K562 (cell line): ENCODE data around the gene GDPD2. TPM values are rescaled to one million over a fixed set of nuclear protein-coding genes. Genes with fewer than 3 reads are reported as not detected.

Experiments
- ATAC-seq: fragments of 200-7000 bp; cut with Tn5 transposase; 3 replicates; pipeline ENCODE4 v1.9.1; 2020; ENCODE audit warnings: moderate library complexity
- BruUV-seq: library from RNA; stranded (reverse); fragments of 400-500 nt; replicated peaks from 2 replicates; lab custom pipeline; 2021; lab: Mats Ljungman, UMichigan
- CTCF ChIA-PET: fragments of 300-600 bp; formaldehyde crosslinking; extraction: SDS; loops from one replicate; lab custom pipeline; 2021; ENCODE audit warnings: low intra/inter-chr PET ratio; lab: Yijun Ruan, JAX
- POLR2A ChIA-PET: fragments of 300-600, 350-650 bp; sonication (Branson Sonifier 250); formaldehyde crosslinking; extraction: SDS; loops from one replicate; lab custom pipeline; 2021; ENCODE audit warnings: antibody characterized with exemption, inconsistent platforms; lab: Yijun Ruan, JAX
- DNase-seq, 4 experiments: peaks; one replicate each; pipeline versions ENCODE4 v3.0.0 to v3.0.0-alpha.2; 2011 to 2018; ENCODE audit warnings: low spot score in 3 of 4, mixed read lengths in 3 of 4; ENCODE audit errors: extremely low read depth in 1 of 4
- FAIRE-seq: peaks from 2 replicates; lab custom pipeline; 2011; peaks lifted over from hg19 to GRCh38; lab: Jason Lieb, UNC
- H2AFZ ChIP-seq: 2 replicates; pipeline ENCODE4 v1.6.0; 2011; ENCODE audit warnings: low read depth, low read length, control low read depth, inconsistent platforms
- H3K27ac ChIP-seq: fragments of 200-600 bp; 3 replicates; pipeline ENCODE4 v1.8.0; 2011; ENCODE audit warnings: low read depth, mild to moderate bottlenecking, control low read depth, inconsistent platforms, low read length, moderate library complexity, mixed read lengths; ENCODE audit errors: extremely low read depth
- H3K27me3 ChIP-seq, 2 experiments: fragments of 300-600 bp in 1 of 2; 2 replicates in 1 of 2; 3 replicates in 1 of 2; pipeline versions ENCODE4 v1.6.0 to v1.8.0; 2011; ENCODE audit warnings: inconsistent platforms in 2 of 2, low read length in 2 of 2, mild to moderate bottlenecking in 1 of 2, mixed read lengths in 1 of 2, moderate library complexity in 1 of 2; ENCODE audit not compliant: control insufficient read depth in 2 of 2, insufficient read depth in 2 of 2
- H3K36me3 ChIP-seq: fragments of 300-600 bp; 3 replicates; pipeline ENCODE4 v1.8.0; 2011; ENCODE audit warnings: mild to moderate bottlenecking, low read length, inconsistent platforms; ENCODE audit not compliant: control insufficient read depth, insufficient read depth
- H3K4me1 ChIP-seq, 2 experiments: fragments of 200-600 bp in 1 of 2; replicated peaks in 1 of 2; 2 replicates in 1 of 2; 3 replicates in 1 of 2; pipeline versions ENCODE4 v1.5.1 to v1.8.0; 2011; ENCODE audit warnings: inconsistent platforms in 2 of 2, low read length in 2 of 2, mild to moderate bottlenecking in 1 of 2, mixed read lengths in 1 of 2, moderate library complexity in 1 of 2; ENCODE audit not compliant: control insufficient read depth in 2 of 2, insufficient read depth in 2 of 2
- H3K4me2 ChIP-seq: 2 replicates; pipeline ENCODE4 v1.6.1; 2011; ENCODE audit warnings: low read length, control low read depth, inconsistent platforms, mixed read lengths; ENCODE audit not compliant: insufficient read depth
- H3K4me3 ChIP-seq: fragments of 200-600 bp; sonication (generic), shearing (Covaris generic); 2 replicates; pipeline ENCODE4 v1.5.1; 2016; ENCODE audit warnings: control low read depth, inconsistent platforms
- H3K79me2 ChIP-seq: fragments of 200-600 bp; 3 replicates; pipeline ENCODE4 v1.8.0; 2011; ENCODE audit warnings: low read length, inconsistent platforms; ENCODE audit not compliant: control insufficient read depth, insufficient read depth
- H3K9ac ChIP-seq, 2 experiments: 2 replicates each; pipeline versions ENCODE4 v1.6.0 to v1.6.1; 2011; ENCODE audit warnings: low read depth in 2 of 2, low read length in 2 of 2, control low read depth in 1 of 2, inconsistent platforms in 1 of 2, mild to moderate bottlenecking in 1 of 2, mixed read lengths in 1 of 2; ENCODE audit not compliant: insufficient read depth in 1 of 2
- H3K9me1 ChIP-seq: one replicate; pipeline ENCODE4 v1.6.0; 2011; ENCODE audit warnings: inconsistent platforms, mild to moderate bottlenecking, low read length, moderate library complexity; ENCODE audit not compliant: control insufficient read depth, insufficient read depth
- H3K9me3 ChIP-seq: replicated peaks from 2 replicates; pipeline ENCODE4 v1.5.1; 2011; ENCODE audit warnings: low read depth, low read length, inconsistent platforms; ENCODE audit not compliant: control insufficient read depth, insufficient read depth
- H4K20me1 ChIP-seq: replicated peaks from 2 replicates; pipeline ENCODE4 v1.6.1; 2011; ENCODE audit warnings: low read length, inconsistent platforms, mixed read lengths; ENCODE audit not compliant: control insufficient read depth, insufficient read depth
- BCOR ChIP-seq: fragments of 450-650 bp; IDR thresholded peaks from 2 replicates; pipeline ENCODE4 v1.6.1; 2016
- RBM25 ChIP-seq: fragments of 200-400 bp; formaldehyde crosslinking; IDR thresholded peaks from 2 replicates; pipeline ENCODE4 v1.6.1; 2018; ENCODE audit warnings: low read length, low read depth, moderate library complexity; ENCODE audit not compliant: severe bottlenecking
- ZNF77 ChIP-seq: fragments of 250-450 bp; sonication (Bioruptor Pico); IDR thresholded peaks from 2 replicates; pipeline ENCODE4 v1.5.0; 2020
- WGBS: fragments of 100-300 bp; shearing (Covaris generic); methylation state at CpG from one replicate; pipeline ENCODE4 v1.1.6; 2016; ENCODE audit warnings: low coverage, mixed read lengths; ENCODE audit not compliant: insufficient coverage; ENCODE audit errors: missing lambda C conversion rate; 5-methylcytosine and 5-hydroxymethylcytosine counted together
- in situ Hi-C: fragments of 300-500 bp; cut with MboI; formaldehyde crosslinking; loops from 4 replicates; pipeline ENCODE4 v1.15.0; 2018; ENCODE audit warnings: inconsistent platforms, mixed read lengths
- intact Hi-C: fragments of 100-400 bp; cut with micrococcal nuclease; formaldehyde crosslinking; loops from 2 replicates; pipeline ENCODE4 v1.14.2; 2022
- polyA plus RNA-seq, 8 experiments: library from polyadenylated mRNA; depleted of rRNA in 4 of 8; stranded (reverse) in 5 of 8; unstranded in 3 of 8; fragments of >200 nt; fragmentation: Nextera tagmentation in 2 of 8; fragmentation: Illumina TruSeq in 1 of 8; extraction: Ambion mirVana in 2 of 8; extraction: Trizol in 1 of 8; gene quantifications; 2 replicates each; pipeline versions ENCODE4 v1.2.1 to v1.2.3, GENCODE V29; 2011 to 2014; ENCODE audit warnings: inconsistent platforms in 1 of 8, missing spikeins in 1 of 8
- small RNA-seq: library from RNA; depleted of rRNA; stranded (forward); fragments of <200 nt; gene quantifications from one replicate; pipeline ENCODE3, GENCODE V24; 2014
- total RNA-seq, 7 experiments: library from RNA; depleted of rRNA in 6 of 7; stranded (reverse); fragments of >200 nt in 6 of 7; fragmentation: Illumina TruSeq in 2 of 7; extraction: Trizol in 2 of 7; gene quantifications; 2 replicates each; pipeline versions ENCODE4 v1.2.1 to v1.2.3, GENCODE V29; 2011 to 2021; ENCODE audit warnings: low replicate concordance in 1 of 7

Gene GDPD2
- total and polyA plus RNA-seq, 9 of the 15 experiments (the other 6 are each of a cell fraction or from before 2014, with no cell fraction given), result not detected

GRCh38 chrX:70482300-70482699 lies 59.2 kb downstream of the GDPD2 start:
- no peak overlapping the region for H3K4me2 ChIP-seq
- H3K9me1 ChIP-seq, result no peaks in the 10 kb centered on the region
- FAIRE-seq (no peak), DNase-seq (no peak), ATAC-seq (no peak)
- no peak overlapping the region for H3K27ac ChIP-seq
- H3K36me3 ChIP-seq, result no peaks in the 10 kb centered on the region; the same call in 2 of the 3 replicates
- H3K9me3 ChIP-seq, result no peaks in the 10 kb centered on the region
- no peaks in the 10 kb centered on the region; a peak in 1 of 5 replicates for H3K4me1 ChIP-seq
- H3K79me2 ChIP-seq, result no peaks in the 10 kb centered on the region
- H3K9ac ChIP-seq, result no peak overlapping the region
- no peak overlapping the region for H2AFZ ChIP-seq
- CTCF ChIA-PET, result no interaction called here
- intact Hi-C loops, result no loop called here
- in situ Hi-C loops, result no loop called here
- no peak overlapping the region for H3K4me3 ChIP-seq
- TF ChIP-seq RBM25 (peak; percentile 71), BCOR (peak; percentile 76), ZNF77 (no peak)
- H4K20me1 ChIP-seq, result peaks cover 17% of the 10 kb centered on the region; the same call in 1 of the 2 replicates
- no peaks in the 10 kb centered on the region for H3K27me3 ChIP-seq
- no CpG with 5 or more reads among the region's 2 CpGs for WGBS
- POLR2A ChIA-PET, result no interaction called here
- BruUV-seq, result no TSS peak

Small RNAs within 50 kb of the gene (small RNA-seq; reads per million reads assigned to genes)
- gene RNU4-81P (not detected), gene RNY4P23 (2.2 reads per million, percentile 83 among the genes with 10 or more reads in this experiment)

Other genes with a start within 250 kb of the GDPD2 start
Only the 7 nearest of the 8 such genes appear.
- not detected in 2 replicates for gene AWAT1, start 188.7 kb upstream of the GDPD2 start, total RNA-seq (2014; rRNA removed)
- not detected in 2 replicates for gene AWAT1, start 188.7 kb upstream of the GDPD2 start, total RNA-seq (2014; rRNA removed; fragmentation: Illumina TruSeq; extraction: Trizol)
- not detected in 2 replicates for gene AWAT1, start 188.7 kb upstream of the GDPD2 start, total RNA-seq (2015; rRNA removed; fragmentation: Illumina TruSeq; extraction: Trizol)
- gene AWAT1, start 188.7 kb upstream of the GDPD2 start, total RNA-seq (2021), result not detected in 2 replicates
- not detected in 2 replicates for gene AWAT1, start 188.7 kb upstream of the GDPD2 start, polyA plus RNA-seq (2011; rRNA removed)
- not detected in 2 replicates for gene AWAT1, start 188.7 kb upstream of the GDPD2 start, polyA plus RNA-seq (2014; fragmentation: Illumina TruSeq; extraction: Trizol)
- not detected for gene AWAT1, start 188.7 kb upstream of the GDPD2 start, polyA plus RNA-seq (2014; fragmentation: Nextera tagmentation; extraction: Ambion mirVana)
- gene AWAT1, start 188.7 kb upstream of the GDPD2 start, polyA plus RNA-seq (2014; rRNA removed), result not detected in 2 replicates
- not detected in 2 replicates for gene P2RY4, start 163.1 kb upstream of the GDPD2 start, total RNA-seq (2014; rRNA removed)
- gene P2RY4, start 163.1 kb upstream of the GDPD2 start, total RNA-seq (2014; rRNA removed; fragmentation: Illumina TruSeq; extraction: Trizol), result not detected in 2 replicates
- not detected in 2 replicates for gene P2RY4, start 163.1 kb upstream of the GDPD2 start, total RNA-seq (2015; rRNA removed; fragmentation: Illumina TruSeq; extraction: Trizol)
- not detected in 2 replicates for gene P2RY4, start 163.1 kb upstream of the GDPD2 start, total RNA-seq (2021)
- not detected in 2 replicates for gene P2RY4, start 163.1 kb upstream of the GDPD2 start, polyA plus RNA-seq (2011; rRNA removed)
- gene P2RY4, start 163.1 kb upstream of the GDPD2 start, polyA plus RNA-seq (2014; fragmentation: Illumina TruSeq; extraction: Trizol), result not detected in 2 replicates
- not detected for gene P2RY4, start 163.1 kb upstream of the GDPD2 start, polyA plus RNA-seq (2014; fragmentation: Nextera tagmentation; extraction: Ambion mirVana)
- gene P2RY4, start 163.1 kb upstream of the GDPD2 start, polyA plus RNA-seq (2014; rRNA removed), result not detected in 2 replicates
- gene ARR3, start 155.0 kb upstream of the GDPD2 start, total RNA-seq (2014; rRNA removed), result not detected in 2 replicates
- not detected in 2 replicates for gene ARR3, start 155.0 kb upstream of the GDPD2 start, total RNA-seq (2014; rRNA removed; fragmentation: Illumina TruSeq; extraction: Trizol)
- not detected in 2 replicates for gene ARR3, start 155.0 kb upstream of the GDPD2 start, total RNA-seq (2015; rRNA removed; fragmentation: Illumina TruSeq; extraction: Trizol)
- not detected in 2 replicates for gene ARR3, start 155.0 kb upstream of the GDPD2 start, total RNA-seq (2021)
- not detected in 2 replicates for gene ARR3, start 155.0 kb upstream of the GDPD2 start, polyA plus RNA-seq (2011; rRNA removed)
- not detected in 2 replicates for gene ARR3, start 155.0 kb upstream of the GDPD2 start, polyA plus RNA-seq (2014; fragmentation: Illumina TruSeq; extraction: Trizol)
- gene ARR3, start 155.0 kb upstream of the GDPD2 start, polyA plus RNA-seq (2014; fragmentation: Nextera tagmentation; extraction: Ambion mirVana), result not detected
- gene ARR3, start 155.0 kb upstream of the GDPD2 start, polyA plus RNA-seq (2014; rRNA removed), result not detected in 2 replicates
- not detected in 2 replicates for gene RAB41, start 141.1 kb upstream of the GDPD2 start, total RNA-seq (2014; rRNA removed)
- gene RAB41, start 141.1 kb upstream of the GDPD2 start, total RNA-seq (2014; rRNA removed; fragmentation: Illumina TruSeq; extraction: Trizol), result not detected in 2 replicates
- not detected in 2 replicates for gene RAB41, start 141.1 kb upstream of the GDPD2 start, total RNA-seq (2015; rRNA removed; fragmentation: Illumina TruSeq; extraction: Trizol)
- not detected in 2 replicates for gene RAB41, start 141.1 kb upstream of the GDPD2 start, total RNA-seq (2021)
- not detected in 2 replicates for gene RAB41, start 141.1 kb upstream of the GDPD2 start, polyA plus RNA-seq (2011; rRNA removed)
- not detected in 2 replicates for gene RAB41, start 141.1 kb upstream of the GDPD2 start, polyA plus RNA-seq (2014; fragmentation: Illumina TruSeq; extraction: Trizol)
- gene RAB41, start 141.1 kb upstream of the GDPD2 start, polyA plus RNA-seq (2014; fragmentation: Nextera tagmentation; extraction: Ambion mirVana), result under 1 TPM in 1 of 2 experiments, not detected in 1; 0.08 TPM
- gene RAB41, start 141.1 kb upstream of the GDPD2 start, polyA plus RNA-seq (2014; rRNA removed), result not detected in 2 replicates
- gene PDZD11, start 133.4 kb upstream of the GDPD2 start, total RNA-seq (2014; rRNA removed), result 20.7 and 21.9 TPM in 2 replicates
- 32.5 and 34.5 TPM in 2 replicates for gene PDZD11, start 133.4 kb upstream of the GDPD2 start, total RNA-seq (2014; rRNA removed; fragmentation: Illumina TruSeq; extraction: Trizol)
- gene PDZD11, start 133.4 kb upstream of the GDPD2 start, total RNA-seq (2015; rRNA removed; fragmentation: Illumina TruSeq; extraction: Trizol), result 24.7 and 28.6 TPM in 2 replicates
- 25.0 and 25.1 TPM in 2 replicates for gene PDZD11, start 133.4 kb upstream of the GDPD2 start, total RNA-seq (2021)
- gene PDZD11, start 133.4 kb upstream of the GDPD2 start, polyA plus RNA-seq (2011; rRNA removed), result 44.2 and 67.1 TPM in 2 replicates
- 45.6 and 52.9 TPM in 2 replicates for gene PDZD11, start 133.4 kb upstream of the GDPD2 start, polyA plus RNA-seq (2014; fragmentation: Illumina TruSeq; extraction: Trizol)
- 100 to 1,000 TPM in 1 of 2 experiments, 10 to 100 TPM in 1; 93.7 to 109 TPM for gene PDZD11, start 133.4 kb upstream of the GDPD2 start, polyA plus RNA-seq (2014; fragmentation: Nextera tagmentation; extraction: Ambion mirVana)
- gene PDZD11, start 133.4 kb upstream of the GDPD2 start, polyA plus RNA-seq (2014; rRNA removed), result 36.4 and 42.2 TPM in 2 replicates
- 26.7 and 27.3 TPM in 2 replicates for gene KIF4A, start 133.2 kb upstream of the GDPD2 start, total RNA-seq (2014; rRNA removed)
- 35.9 and 38.3 TPM in 2 replicates for gene KIF4A, start 133.2 kb upstream of the GDPD2 start, total RNA-seq (2014; rRNA removed; fragmentation: Illumina TruSeq; extraction: Trizol)
- gene KIF4A, start 133.2 kb upstream of the GDPD2 start, total RNA-seq (2015; rRNA removed; fragmentation: Illumina TruSeq; extraction: Trizol), result 36.2 and 40.0 TPM in 2 replicates
- 35.4 and 40.3 TPM in 2 replicates for gene KIF4A, start 133.2 kb upstream of the GDPD2 start, total RNA-seq (2021)
- 27.9 and 42.7 TPM in 2 replicates for gene KIF4A, start 133.2 kb upstream of the GDPD2 start, polyA plus RNA-seq (2011; rRNA removed)
- 36.8 and 42.0 TPM in 2 replicates for gene KIF4A, start 133.2 kb upstream of the GDPD2 start, polyA plus RNA-seq (2014; fragmentation: Illumina TruSeq; extraction: Trizol)
- 10 to 100 TPM; 13.0 to 24.6 TPM for gene KIF4A, start 133.2 kb upstream of the GDPD2 start, polyA plus RNA-seq (2014; fragmentation: Nextera tagmentation; extraction: Ambion mirVana)
- 27.2 and 30.2 TPM in 2 replicates for gene KIF4A, start 133.2 kb upstream of the GDPD2 start, polyA plus RNA-seq (2014; rRNA removed)
- gene DLG3, start 21.5 kb downstream of the GDPD2 start, total RNA-seq (2014; rRNA removed), result 4.3 and 4.5 TPM in 2 replicates
- 9.9 and 12.9 TPM in 2 replicates for gene DLG3, start 21.5 kb downstream of the GDPD2 start, total RNA-seq (2014; rRNA removed; fragmentation: Illumina TruSeq; extraction: Trizol)
- gene DLG3, start 21.5 kb downstream of the GDPD2 start, total RNA-seq (2015; rRNA removed; fragmentation: Illumina TruSeq; extraction: Trizol), result 5.4 and 9.2 TPM in 2 replicates
- 8.2 and 8.7 TPM in 2 replicates for gene DLG3, start 21.5 kb downstream of the GDPD2 start, total RNA-seq (2021)
- 10.4 and 11.9 TPM in 2 replicates for gene DLG3, start 21.5 kb downstream of the GDPD2 start, polyA plus RNA-seq (2011; rRNA removed)
- gene DLG3, start 21.5 kb downstream of the GDPD2 start, polyA plus RNA-seq (2014; fragmentation: Illumina TruSeq; extraction: Trizol), result 10.6 and 15.7 TPM in 2 replicates
- 1 to 10 TPM; 3.1 TPM for gene DLG3, start 21.5 kb downstream of the GDPD2 start, polyA plus RNA-seq (2014; fragmentation: Nextera tagmentation; extraction: Ambion mirVana)
- gene DLG3, start 21.5 kb downstream of the GDPD2 start, polyA plus RNA-seq (2014; rRNA removed), result 6.8 and 8.8 TPM in 2 replicates